ENCODE data around the gene BORCS5.

BORCS5 gene

GRCh38 chr12:12474931-12475795 lies 118.3 kb downstream of the BORCS5 start:
- no peak for TF ChIP-seq SPI1 (IDR thresholded peaks at IDR 0.05; ENCODE audit: low read depth, low read length)
- TF ChIP-seq POLR2AphosphoS5 (IDR thresholded peaks at IDR 0.05; ENCODE audit: low read depth, low read length): peak; percentile 22; the same call in 1 of the 2 replicates
- TF ChIP-seq POLR2A (IDR thresholded peaks at IDR 0.05; ENCODE audit: low read depth, low read length): peak; percentile 26; the same call in 1 of the 2 replicates
- no peak for TF ChIP-seq PAX5 (IDR thresholded peaks at IDR 0.05; ENCODE audit: insufficient read depth, low read length, severe bottlenecking)
- 0 out of 2 replicates have a peak, but pooled peaks have one; percentile 2 for TF ChIP-seq TAF1 (IDR thresholded peaks at IDR 0.05; ENCODE audit: low read depth, low read length)
- TF ChIP-seq POU2F2 (IDR thresholded peaks at IDR 0.05; ENCODE audit: low read depth, low read length): no peak
- DNase-seq (ENCODE audit: insufficient read length, low spot score) (peak; percentile 53), FAIRE-seq (peak; percentile 41)

DNA sequence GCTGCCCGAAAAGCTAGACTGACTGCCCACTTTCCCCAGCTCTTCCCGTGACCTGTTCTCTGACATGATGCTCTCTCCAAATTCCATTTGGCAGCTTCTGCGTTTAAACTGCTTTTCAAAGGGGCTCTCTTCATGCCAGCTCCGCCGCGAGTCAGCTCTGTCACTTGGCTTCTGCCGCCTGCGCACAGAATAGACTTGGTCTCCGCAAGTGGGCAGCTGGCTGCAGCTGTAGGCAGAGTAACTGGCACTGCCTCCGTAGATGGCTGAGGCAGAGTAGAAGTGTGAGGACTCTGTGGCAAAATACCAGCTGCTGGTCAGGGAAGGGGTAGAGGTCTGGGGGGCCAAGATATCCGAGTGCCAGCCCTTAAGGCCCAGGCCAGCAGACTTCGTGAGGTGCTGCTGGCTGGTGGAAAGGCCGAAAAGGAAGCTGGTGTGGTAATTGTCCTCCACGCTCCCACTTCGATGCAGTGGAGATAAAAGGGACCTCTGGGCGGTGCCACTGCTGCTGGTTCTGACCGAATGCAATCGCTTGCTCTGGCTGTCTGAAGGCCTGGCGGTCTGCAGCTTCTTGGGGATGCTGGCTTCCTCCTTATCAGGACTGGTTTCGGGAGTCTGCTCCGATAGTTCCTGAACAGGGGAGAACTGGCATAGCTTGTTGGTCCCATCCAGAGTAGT lies 120.1 kb downstream of the BORCS5 start:
- TF ChIP-seq POLR2AphosphoS5 (IDR thresholded peaks at IDR 0.05; ENCODE audit: low read depth, low read length) (no peak), TAF1 (IDR thresholded peaks at IDR 0.05; ENCODE audit: low read depth, low read length) (no peak), SPI1 (IDR thresholded peaks at IDR 0.05; ENCODE audit: low read depth, low read length) (no peak), POLR2A (IDR thresholded peaks at IDR 0.05; ENCODE audit: low read depth, low read length) (no peak), POU2F2 (IDR thresholded peaks at IDR 0.05; ENCODE audit: low read depth, low read length) (no peak), PAX5 (IDR thresholded peaks at IDR 0.05; ENCODE audit: insufficient read depth, low read length, severe bottlenecking) (no peak)
- no peak for FAIRE-seq
- DNase-seq (ENCODE audit: insufficient read length, low spot score): no peak

- no peak for DNase-seq (ENCODE audit: insufficient read length, low spot score)
- TF ChIP-seq POLR2AphosphoS5 (IDR thresholded peaks at IDR 0.05; ENCODE audit: low read depth, low read length) (no peak), POLR2A (IDR thresholded peaks at IDR 0.05; ENCODE audit: low read depth, low read length) (no peak), SPI1 (IDR thresholded peaks at IDR 0.05; ENCODE audit: low read depth, low read length) (no peak), TAF1 (IDR thresholded peaks at IDR 0.05; ENCODE audit: low read depth, low read length) (no peak), POU2F2 (IDR thresholded peaks at IDR 0.05; ENCODE audit: low read depth, low read length) (no peak), PAX5 (IDR thresholded peaks at IDR 0.05; ENCODE audit: insufficient read depth, low read length, severe bottlenecking) (no peak)
- no peak for FAIRE-seq
These were observed 120.6 kb downstream of the BORCS5 start for GRCh38 chr12:12477532-12477890.

DNA sequence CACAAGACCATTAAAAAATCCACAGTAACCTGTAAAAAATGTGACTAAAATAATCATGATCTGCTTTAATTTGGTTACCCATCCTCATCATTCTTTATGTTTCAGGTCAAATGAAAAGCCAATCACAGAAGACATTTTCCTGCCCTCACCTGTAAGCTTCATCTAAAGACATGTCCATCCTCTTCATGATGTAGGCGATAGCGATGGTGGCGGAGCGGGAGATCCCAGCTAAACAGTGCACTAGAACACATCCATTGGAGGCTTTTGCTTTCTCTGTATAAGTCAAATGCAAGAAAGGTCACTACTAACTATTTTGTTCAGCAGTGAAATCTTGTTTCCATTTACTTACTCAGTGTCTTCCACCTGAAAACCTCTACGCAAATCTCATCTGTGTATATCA lies 123.2 kb downstream of the BORCS5 start:
- no peak for FAIRE-seq

GRCh38 chr12:12481631-12482030 lies 124.8 kb downstream of the BORCS5 start:
- FAIRE-seq (no peak), DNase-seq (ENCODE audit: insufficient read length, low spot score) (no peak)
- TF ChIP-seq POU2F2 (IDR thresholded peaks at IDR 0.05; ENCODE audit: low read depth, low read length) (no peak), SPI1 (IDR thresholded peaks at IDR 0.05; ENCODE audit: low read depth, low read length) (no peak), PAX5 (IDR thresholded peaks at IDR 0.05; ENCODE audit: insufficient read depth, low read length, severe bottlenecking) (no peak), POLR2A (IDR thresholded peaks at IDR 0.05; ENCODE audit: low read depth, low read length) (no peak), POLR2AphosphoS5 (IDR thresholded peaks at IDR 0.05; ENCODE audit: low read depth, low read length) (no peak), TAF1 (IDR thresholded peaks at IDR 0.05; ENCODE audit: low read depth, low read length) (no peak)

More for the DNA sequence above, 123.2 kb downstream of the BORCS5 start:
- DNase-seq (ENCODE audit: insufficient read length, low spot score): no peak
- TF ChIP-seq POU2F2 (IDR thresholded peaks at IDR 0.05; ENCODE audit: low read depth, low read length): no peak
- no peak for TF ChIP-seq TAF1 (IDR thresholded peaks at IDR 0.05; ENCODE audit: low read depth, low read length)
- TF ChIP-seq POLR2A (IDR thresholded peaks at IDR 0.05; ENCODE audit: low read depth, low read length): no peak
- TF ChIP-seq SPI1 (IDR thresholded peaks at IDR 0.05; ENCODE audit: low read depth, low read length): no peak
- TF ChIP-seq PAX5 (IDR thresholded peaks at IDR 0.05; ENCODE audit: insufficient read depth, low read length, severe bottlenecking): no peak
- TF ChIP-seq POLR2AphosphoS5 (IDR thresholded peaks at IDR 0.05; ENCODE audit: low read depth, low read length): no peak

GRCh38 chr12:12482150-12482761 lies 125.4 kb downstream of the BORCS5 start:
- no peak for DNase-seq (ENCODE audit: insufficient read length, low spot score)
- peak; percentile 60 for FAIRE-seq
- TF ChIP-seq POU2F2 (IDR thresholded peaks at IDR 0.05; ENCODE audit: low read depth, low read length) (no peak), POLR2AphosphoS5 (IDR thresholded peaks at IDR 0.05; ENCODE audit: low read depth, low read length) (no peak), PAX5 (IDR thresholded peaks at IDR 0.05; ENCODE audit: insufficient read depth, low read length, severe bottlenecking) (no peak), SPI1 (IDR thresholded peaks at IDR 0.05; ENCODE audit: low read depth, low read length) (no peak), POLR2A (IDR thresholded peaks at IDR 0.05; ENCODE audit: low read depth, low read length) (no peak), TAF1 (IDR thresholded peaks at IDR 0.05; ENCODE audit: low read depth, low read length) (no peak)

GRCh38 chr12:12482959-12483358 lies 126.1 kb downstream of the BORCS5 start:
- DNase-seq (ENCODE audit: insufficient read length, low spot score) (no peak), FAIRE-seq (no peak)

DNA sequence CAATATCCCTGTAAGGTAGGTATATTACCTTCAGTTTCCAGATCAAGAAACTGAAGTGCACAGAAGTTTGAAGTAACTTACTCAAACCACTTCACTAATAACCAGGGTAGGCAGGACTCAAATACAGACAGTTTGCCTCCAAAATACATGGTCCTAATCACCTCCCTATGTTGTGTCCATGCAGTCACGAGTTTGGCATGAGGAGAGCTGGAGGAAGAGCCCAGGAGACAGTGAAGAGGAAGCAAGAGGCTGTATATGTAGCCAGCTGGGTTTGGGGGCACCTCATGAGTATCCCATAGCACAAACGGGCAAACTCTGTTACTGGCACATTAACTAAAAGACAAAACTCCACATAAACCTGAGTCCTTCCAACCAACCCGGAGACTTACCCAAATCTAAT lies 126.6 kb downstream of the BORCS5 start:
- DNase-seq (ENCODE audit: insufficient read length, low spot score) (no peak), FAIRE-seq (peak; percentile 80)
- TF ChIP-seq POLR2A (IDR thresholded peaks at IDR 0.05; ENCODE audit: low read depth, low read length) (no peak), TAF1 (IDR thresholded peaks at IDR 0.05; ENCODE audit: low read depth, low read length) (no peak), POU2F2 (IDR thresholded peaks at IDR 0.05; ENCODE audit: low read depth, low read length) (no peak), POLR2AphosphoS5 (IDR thresholded peaks at IDR 0.05; ENCODE audit: low read depth, low read length) (no peak), PAX5 (IDR thresholded peaks at IDR 0.05; ENCODE audit: insufficient read depth, low read length, severe bottlenecking) (no peak), SPI1 (IDR thresholded peaks at IDR 0.05; ENCODE audit: low read depth, low read length) (no peak)

More at GRCh38 chr12:12482959-12483358, 126.1 kb downstream of the BORCS5 start:
- TF ChIP-seq POLR2AphosphoS5 (IDR thresholded peaks at IDR 0.05; ENCODE audit: low read depth, low read length) (no peak), POLR2A (IDR thresholded peaks at IDR 0.05; ENCODE audit: low read depth, low read length) (no peak), PAX5 (IDR thresholded peaks at IDR 0.05; ENCODE audit: insufficient read depth, low read length, severe bottlenecking) (no peak), TAF1 (IDR thresholded peaks at IDR 0.05; ENCODE audit: low read depth, low read length) (no peak), POU2F2 (IDR thresholded peaks at IDR 0.05; ENCODE audit: low read depth, low read length) (no peak), SPI1 (IDR thresholded peaks at IDR 0.05; ENCODE audit: low read depth, low read length) (no peak)
